ENCODE results near the gene PRDM11.

Gene PRDM11

DNA sequence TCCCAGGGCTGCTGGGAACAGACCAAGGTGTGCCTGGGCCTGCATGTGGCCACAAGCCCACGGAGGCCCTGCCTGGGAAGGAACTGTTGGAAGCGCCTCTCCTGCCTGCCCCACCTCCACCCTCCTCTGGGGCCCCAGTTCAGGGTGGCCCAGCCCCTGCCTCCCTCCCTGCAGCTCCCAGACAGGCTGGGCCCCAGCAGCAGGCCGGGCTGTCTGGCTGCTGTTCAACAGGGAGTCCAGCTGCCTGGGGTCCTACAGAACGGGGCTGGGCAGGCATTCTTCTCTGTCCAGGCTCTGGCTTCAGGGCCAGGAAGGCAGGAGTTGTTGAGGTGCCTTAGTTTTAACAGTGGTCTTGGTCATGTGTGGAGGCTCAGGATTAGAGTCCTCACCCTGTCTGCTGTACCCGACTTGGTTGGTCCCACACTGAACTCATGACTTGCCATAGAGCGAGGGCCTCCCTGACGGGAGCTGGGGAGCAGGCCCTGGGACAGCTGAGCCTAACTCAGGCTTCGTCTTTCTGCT lies 11.8 kb downstream of the PRDM11 start:
- DNase-seq, result no peak

DNA sequence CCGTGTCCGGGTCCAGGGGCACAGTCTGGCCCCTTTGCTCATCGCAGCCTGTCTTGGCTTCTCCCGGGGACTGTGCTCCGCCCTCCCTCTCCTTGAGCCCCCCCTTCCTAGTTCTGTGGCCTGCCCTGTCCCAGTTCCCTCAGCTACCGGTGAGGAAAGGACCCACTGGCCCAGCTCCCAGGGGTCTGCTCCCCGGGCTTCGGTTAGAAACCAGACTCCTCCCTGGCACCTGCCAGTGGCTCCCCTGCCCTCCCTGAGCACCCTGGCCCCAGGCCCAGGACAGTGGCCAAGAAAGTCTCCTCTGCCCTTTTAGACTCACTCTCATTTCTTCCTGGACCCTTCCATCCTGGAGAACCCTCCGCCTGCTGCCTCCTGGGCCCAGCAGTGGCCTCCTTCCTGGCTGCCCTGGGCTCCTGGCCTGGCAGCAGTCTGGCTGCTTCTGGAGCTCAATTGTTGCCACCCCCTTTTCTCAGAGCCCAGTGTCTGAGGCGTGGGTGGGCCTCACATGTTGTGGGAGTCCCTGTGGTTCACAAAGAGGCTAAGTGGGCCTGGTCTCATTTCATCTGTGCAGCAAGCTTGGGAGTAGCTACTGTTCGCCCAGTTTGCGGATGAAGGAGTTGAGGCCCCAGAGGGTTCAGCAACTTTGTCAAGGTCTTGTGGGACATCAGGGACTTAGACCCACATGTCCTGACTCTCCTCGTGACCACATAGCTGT lies 12.6 kb downstream of the PRDM11 start:
- no peak for DNase-seq

DNA sequence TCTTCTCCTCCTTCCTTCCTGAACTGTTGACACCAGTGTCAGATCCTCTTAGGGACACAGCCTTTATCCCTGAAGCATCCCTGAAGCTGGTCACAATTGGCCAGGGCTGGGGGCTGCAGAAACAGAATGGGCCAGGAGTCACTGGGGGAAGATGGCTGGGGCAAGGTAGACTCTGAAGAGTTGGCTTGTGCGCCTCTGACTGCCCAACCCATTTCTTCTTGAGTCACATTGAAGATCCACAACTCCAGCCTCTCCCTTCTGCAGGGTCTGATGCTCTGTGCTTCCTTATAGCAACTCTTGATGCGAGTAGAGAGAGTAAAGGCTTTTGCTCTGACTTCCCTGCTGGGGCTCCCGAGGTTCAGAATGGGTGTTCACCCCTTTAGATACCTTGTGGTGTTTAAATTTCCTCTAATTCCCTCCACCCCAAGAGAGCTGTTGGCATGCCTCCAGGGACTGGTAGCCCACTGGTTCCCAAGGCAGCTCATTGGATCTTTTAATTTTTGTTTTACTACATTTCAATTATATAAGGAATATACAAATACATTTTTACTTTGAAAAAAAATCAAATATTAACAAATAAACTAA lies 13.4 kb downstream of the PRDM11 start:
- DNase-seq, result no peak

DNA sequence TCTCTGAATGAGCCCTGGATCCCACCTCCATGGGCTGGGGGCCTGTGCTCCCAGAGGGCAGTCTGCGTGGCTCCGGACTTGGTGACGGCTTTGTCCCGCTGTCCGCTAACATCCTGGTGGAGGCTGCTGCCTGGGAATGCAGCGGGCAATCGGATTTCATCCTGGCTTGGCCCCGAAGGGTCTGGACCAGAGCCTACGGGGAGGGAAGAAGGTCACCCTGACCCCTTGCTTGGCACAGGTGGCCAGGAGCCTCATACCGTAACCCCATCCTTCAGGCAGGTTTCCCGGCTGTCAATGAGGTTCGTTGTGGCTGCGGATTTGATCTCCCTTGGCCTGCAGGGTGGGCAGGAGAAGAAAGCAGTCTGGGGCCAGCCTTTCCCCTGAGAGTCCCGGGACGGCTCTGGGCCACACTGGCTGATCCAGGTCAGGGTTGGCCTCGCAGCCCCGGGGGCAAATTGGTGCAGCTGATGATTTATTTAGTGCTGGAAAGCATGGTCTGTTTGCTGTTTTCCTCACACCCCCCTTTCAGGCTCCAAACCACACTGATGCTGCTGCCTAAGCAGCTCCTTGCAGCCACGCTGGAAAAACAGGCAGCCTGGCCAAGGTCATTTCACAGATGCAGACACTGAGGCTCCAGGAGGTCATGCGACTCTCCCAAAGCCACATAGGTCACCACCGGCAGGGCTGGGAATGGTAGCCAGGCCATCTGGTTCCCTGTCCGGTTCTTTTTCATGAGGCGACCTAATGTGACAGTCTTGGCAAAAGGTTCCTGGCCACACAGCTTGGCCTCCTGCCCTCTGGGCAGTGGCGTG lies 15.0 kb downstream of the PRDM11 start:
- no peak for DNase-seq

DNA sequence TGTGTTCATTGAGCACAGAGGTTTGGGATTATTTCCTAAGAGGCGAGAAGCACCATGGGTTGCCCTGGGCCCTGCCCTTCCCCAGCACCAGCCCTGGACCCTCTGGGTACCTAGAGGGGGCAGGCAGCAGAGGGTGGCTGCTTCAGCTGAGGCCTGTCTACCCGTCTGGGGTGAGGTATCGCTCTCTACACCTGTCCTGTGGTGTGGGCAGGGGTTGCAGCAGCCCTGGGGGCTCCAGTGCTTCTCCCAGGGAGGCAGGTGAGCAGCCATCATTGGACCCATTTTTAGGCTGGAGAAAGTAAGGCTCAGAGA lies 15.6 kb downstream of the PRDM11 start:
- no peak for DNase-seq

DNA sequence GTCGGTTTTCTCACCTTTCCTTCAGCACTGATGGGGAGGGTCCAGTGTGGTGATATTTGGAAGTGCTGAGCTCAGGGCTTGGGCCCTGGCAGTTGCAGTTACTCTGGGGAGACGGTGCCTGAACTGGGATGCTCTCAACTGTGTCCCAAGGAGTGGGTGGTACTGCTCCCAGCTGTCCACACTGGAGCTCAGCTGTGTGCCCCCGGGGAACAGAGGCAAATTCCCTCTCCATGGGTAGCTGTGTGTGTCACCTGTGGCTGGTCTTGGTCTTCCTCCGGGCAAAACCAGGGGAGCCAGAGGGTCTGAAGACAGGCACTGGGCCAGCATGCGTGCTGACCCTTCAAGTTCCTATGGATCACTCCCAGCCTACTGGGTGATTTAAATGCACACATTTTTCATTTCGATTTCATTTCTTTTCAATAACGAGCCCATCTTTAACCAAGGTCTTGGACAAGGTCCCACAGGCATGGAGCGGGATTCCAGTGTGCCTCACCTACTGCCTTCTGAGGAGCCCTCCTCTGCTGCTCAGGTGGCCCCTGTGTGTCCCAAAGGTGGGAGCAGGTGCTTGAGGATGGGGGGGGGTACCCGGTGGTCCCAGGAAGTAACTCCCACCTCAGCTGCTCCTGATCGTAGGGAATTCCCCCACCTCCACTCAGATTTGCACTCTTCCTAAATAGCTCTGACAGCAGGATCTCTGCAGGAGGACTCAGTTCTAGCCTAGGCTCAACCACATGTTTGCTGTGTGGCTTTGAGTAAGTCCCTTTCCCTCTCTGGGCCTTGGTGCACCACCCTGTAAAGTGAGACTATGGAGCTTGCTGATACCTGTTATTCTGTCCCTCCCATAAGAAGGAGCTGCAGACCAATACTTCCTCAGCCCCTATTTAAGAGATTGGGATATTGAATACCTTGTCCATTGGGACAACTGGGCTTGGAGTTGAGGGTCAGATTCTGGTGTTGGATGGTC lies 16.8 kb downstream of the PRDM11 start:
- no peak for DNase-seq

DNA sequence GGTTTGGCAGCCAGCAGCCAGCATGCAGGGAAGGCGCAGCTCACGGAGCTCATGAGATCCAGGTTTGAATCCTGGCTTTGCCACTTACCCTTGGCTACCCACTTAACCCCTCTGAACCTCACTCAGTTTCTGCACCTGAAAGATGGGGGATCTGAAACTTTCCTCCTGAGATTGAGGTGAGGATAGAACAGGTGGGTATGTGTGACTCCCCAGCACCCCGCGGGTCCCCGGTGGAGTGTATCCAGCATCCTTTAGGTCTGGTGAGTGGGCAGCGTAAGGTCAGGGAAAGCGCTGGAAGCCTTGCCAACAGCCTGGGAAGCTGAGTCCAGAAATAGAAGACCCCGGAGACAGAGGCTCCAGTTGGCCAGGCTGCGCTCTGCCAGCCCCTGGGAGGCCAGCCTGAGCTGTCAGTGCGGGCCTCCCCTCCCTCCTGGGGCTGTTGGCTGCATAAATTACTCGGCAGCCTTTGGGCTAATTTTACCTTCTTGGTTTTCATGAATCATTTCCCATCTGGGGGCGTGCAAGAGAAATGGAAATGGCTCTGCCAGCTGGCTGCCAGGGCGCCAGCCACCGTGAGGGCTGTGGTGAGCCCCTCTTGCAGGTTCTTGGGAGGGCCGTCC lies 17.6 kb downstream of the PRDM11 start:
- DNase-seq, result no peak

DNA sequence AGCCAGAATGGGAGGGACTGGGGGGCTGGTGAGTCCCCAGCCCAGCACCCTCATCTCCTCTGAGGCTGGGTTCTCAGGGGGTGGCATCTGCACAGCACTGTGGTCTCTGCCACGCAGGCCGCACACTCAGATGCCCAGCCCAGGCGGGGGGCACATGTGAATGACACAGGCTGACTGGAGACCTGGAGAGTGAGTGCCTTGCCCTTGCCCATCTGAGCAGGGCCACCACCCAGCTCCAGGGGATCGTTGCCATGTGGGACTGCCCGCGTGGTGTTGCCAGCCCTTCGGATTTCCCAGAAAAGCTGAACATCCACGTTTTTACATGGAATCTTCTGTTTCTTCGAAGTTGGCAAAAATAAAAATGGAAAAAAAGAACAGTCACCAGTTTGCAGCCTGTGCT lies 18.9 kb downstream of the PRDM11 start:
- DNase-seq, result no peak

DNA sequence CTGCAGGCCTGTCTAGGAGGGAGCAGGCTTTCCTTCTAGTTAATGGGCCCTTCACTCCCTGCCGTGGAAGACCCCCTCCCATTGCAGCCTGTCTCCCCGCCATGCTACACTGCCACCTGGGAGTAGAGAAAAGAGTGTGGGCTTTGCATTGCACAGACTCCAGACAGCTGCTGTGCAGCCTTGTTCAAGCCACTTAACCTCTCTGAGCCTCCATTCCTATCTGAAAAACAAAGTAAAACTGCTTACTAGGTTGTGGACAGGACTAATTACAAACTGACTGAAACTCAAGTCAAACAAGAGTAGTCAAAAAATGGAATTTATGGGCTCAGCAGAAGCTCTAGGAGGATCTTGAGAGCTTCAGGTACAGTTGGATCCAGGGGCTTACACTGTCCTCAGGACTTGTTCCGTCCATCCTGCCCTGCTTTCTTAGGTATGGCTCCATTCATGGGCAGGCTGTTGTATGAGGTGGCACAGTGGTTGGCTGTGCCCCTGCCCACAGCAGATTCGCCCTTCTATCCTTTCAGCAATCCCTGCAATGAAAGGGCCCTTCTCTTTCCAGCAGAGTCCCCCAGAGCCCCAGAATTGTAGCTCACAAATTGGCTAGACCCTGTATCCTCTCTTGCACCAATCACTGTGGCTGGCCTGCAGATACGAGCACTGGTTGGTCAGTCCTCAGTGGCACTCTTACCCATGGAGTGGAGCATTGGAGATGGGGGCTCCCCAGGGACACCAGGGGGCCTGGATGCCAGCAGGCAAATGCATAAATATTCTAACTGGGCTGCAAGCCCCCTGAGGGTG lies 19.6 kb downstream of the PRDM11 start:
- DNase-seq, result no peak

DNA sequence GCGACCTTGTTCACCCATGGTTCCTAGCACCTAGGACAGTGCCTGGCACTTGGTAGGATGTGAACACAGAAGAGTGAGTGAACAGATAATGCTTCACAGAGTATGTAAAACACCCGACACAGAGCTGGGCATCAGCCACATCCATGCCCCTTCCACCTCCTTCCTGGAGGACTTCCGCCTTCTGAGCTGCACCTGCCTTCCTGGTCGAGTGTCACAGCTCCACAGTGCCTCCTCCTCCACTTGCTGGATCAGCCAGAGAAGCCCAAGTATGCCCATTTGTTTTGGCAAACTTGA lies 20.1 kb downstream of the PRDM11 start:
- DNase-seq, result no peak

DNA sequence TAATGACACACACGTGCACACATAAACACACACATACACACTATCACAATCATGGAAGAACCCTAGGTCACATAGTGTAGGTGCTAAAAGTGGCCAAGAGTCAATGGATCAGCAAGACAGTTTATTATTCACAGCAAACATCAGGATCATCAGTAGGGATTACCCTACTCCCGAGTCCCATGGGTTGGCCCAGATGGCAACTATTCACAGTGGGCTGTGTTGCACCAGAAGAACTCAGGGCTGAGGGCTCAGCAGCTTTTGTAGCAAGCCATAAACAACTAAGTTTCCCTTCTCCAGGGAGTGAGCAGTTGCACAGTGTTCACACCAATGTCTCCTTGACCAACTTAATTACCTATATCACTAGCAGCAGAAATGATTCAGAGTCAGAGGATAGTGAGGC lies 20.8 kb downstream of the PRDM11 start:
- DNase-seq, result no peak

DNA sequence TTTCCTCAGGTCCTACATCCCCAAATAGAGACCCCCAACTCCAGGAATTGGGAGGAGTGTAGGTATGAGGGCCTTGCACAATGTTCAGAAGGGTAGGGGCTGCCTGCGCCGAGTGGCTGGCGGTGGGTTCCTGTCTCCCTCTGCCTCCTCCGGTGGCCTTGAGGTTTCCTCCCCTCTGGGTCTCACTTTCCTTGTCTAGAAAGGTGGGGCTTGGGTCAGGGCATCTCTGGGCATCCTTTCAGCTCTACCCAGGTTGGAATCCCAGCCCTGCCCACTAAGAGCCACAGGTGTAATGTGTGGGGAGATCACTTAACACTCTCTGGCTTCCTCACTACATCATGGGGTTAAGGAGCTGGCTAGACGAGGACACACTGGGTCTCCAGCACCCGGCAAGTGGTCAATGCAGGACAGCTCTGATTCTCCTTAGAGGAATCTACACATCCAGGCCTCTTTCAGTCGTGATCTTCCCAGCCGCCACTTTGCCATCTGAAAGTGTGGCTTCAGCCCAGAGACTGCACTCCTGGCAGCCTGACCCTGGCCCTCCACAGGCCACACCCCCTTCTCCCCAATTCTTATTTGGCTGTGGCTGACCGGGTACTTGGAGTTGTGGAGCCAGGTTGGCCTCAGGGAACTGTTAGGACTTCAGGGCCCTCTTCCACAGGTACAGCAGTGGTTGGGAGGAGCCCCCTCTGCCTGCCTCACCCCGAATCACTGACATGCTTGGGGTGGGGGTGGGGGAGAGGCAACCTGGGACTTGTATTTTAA lies 22.1 kb downstream of the PRDM11 start:
- no peak for DNase-seq

DNA sequence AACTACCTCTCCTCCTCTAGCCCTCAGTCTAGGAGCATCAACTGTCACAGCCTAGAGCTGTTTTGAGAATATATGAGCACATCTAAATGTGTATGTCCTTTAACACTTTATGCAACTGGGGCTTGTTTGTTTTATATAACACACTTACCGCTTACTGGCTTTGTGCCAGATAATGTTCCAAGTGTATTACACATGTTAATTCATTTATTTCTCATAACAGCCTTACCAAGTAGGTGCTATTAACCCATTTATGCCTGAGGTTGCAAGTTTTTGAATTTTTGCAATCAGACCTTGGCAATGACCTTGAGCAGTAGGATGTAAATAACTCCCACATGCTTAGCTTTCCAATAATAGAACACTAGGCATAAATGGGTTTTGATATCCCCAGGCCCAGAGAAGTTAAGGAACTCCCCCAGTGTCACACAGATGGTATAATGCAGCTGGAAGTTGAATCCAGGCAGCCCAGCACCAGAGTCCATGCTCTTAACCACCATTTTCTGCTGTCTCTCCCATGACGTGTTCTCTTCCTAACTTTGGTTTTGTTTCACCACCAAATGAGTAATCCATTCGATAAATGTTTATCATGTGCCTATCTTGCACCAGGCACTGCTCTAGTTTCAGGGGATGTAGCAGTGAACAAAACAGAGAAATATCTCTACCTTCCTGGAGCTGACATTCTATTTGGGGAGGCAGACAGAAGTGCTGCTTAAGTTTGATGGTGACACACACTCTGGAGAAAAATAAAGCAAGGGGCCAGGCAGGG lies 23.1 kb downstream of the PRDM11 start:
- DNase-seq, result no peak

DNA sequence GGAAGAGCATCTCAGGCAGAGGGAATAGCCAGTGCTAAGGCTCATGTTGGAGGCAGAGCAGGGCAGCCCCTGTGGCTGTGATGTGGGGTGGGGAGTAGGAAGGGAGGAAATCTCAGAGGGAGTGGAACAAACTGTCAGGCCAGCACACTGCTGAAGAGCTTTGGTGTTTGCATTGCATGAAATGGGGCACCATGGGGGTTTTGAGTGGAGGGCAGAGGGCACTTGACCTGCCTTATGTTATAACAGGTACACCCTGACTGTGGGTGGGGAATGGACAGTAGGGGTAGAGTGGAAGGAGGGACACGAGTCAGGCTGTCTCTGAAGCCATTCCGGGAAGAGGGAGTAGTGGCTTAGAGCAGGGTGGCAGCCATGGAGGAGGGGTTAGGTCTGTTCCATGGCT lies 24.0 kb downstream of the PRDM11 start:
- no peak for DNase-seq

DNA sequence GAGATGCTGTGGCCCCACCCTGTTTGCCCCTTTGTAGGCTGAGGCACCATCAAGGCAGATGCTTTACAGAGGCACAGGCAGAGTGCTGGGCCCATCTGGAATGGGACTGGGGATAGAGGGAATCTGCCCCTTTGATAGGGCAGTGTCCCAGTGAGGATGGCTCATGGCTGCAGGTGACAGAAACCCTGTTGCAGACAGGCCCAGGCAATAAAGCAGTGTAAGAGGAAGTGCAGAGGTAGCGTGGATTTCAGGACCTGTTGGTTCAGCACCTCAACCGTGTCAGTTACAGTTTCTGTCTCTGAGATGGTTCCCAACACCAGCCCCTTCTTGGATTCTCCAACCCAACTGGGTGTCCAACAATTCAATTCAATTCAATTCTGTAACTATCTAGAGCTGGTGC lies 25.1 kb downstream of the PRDM11 start:
- DNase-seq, result no peak

DNA sequence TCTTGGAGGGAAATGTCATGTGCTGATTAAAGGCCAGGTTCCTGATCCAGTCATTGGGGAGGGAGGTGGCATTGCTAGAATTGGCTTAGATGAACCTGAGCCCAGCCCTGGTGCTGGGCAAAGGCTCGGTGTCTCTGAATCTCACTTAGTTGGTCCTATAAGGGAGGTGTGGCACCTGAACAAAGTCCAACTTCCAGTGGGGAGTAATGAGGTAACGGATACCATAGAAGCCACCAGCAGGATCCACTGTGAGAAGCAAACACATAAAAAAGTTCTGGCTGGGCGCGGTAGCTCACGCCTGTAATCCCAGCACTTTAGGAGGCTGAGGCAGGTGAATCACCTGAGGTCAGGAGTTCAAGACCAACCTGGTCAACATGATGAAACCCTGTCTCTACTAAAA lies 26.6 kb downstream of the PRDM11 start:
- DNase-seq, result no peak

DNA sequence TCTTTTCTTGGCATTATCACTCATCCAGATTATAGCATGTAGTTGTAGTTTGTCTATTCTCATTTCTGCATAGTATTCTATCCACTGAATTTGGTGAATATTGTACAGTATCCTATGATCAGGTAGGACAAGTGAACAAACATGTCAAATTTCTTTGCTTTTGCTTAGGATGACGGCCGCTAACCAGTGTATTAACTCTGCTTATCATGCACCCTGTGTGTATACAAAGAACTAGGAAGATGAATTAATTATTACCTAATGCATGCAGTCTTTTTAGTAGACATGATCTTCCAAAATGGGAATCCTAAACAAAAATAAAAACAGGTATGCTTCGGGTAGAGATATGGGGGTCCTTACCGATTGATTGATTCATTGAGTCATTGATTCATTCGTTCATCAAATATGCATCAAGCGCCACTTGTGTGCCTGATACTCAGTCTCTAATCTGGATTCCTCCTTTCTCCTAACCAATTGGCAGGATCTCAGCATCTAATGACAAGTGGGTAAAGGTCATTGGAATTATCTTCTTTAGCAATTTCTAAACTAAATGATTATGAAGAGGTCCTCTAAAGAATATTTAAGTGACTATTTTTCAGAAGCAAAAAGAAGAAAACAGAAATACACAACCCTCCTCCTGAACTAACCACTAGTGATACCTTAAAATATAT lies 27.9 kb downstream of the PRDM11 start:
- DNase-seq, result no peak

DNA sequence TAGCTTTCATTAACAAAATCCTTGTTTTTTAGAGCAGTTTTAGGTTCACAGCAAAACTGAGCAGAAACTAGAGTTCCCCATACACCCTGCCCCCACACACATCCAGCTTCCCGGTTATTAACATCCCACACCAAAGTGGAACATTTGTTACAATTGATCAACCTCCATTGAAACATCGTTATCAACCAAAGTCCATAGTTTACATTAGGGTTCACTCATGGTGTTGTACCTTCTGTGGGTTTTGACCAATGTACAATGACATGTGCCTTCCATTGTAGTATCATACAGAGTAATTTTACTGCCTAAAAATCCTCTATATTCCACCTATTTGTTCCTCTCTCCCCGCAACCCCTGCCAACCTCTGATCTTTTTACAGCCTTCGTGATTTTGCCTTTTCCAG lies 28.5 kb downstream of the PRDM11 start:
- no peak for DNase-seq

DNA sequence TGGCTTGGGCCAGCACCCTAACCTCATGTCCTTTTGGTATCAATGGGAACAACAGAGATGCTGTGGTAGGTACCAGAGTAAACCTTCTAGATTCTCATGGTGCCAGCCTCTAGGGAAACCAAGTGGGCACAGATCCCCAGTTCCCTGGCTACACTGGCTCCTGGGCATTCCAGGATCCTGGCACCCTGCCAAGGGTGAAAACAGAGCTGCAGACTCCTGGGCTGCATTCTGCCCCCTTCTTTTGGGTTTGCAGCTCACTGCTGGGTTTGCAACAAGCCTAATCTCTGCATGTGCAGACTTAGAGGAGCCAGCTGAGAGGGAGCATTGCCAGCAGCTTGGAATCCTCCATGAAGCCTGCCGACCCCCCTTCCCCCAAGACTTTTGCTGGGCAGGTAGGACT lies 30.6 kb downstream of the PRDM11 start:
- DNase-seq, result no peak

DNA sequence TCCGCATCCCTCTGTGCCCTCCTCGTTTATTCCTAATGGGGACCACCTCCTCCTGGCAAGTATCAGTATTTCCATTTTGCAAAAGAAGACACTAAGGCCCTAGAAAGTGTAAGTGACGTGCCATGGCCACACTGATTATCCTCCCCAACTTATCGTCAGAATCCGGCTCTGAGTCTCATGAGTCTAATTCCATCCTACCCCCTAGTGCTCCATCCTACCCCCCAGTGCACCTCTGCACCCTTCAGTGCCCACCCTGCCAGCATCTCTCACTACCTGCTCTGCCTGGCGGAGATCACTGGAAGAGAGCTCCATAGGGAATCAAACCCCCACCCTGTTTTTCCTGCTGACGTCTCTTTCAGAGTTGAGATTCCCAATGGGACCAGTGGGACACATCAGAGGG lies 31.8 kb downstream of the PRDM11 start:
- DNase-seq, result no peak
